H1 (cell line): ENCODE measurements around the gene SLC6A8. TPM values are rescaled to one million over a fixed set of nuclear protein-coding genes. Genes with fewer than 3 reads are reported as not detected.

Experiments
- ATF3 ChIP-seq: IDR thresholded peaks from 2 replicates; pipeline ENCODE4 v1.6.1; 2011; ENCODE audit warnings: low read depth, mild to moderate bottlenecking, low read length; ENCODE audit not compliant: insufficient read depth
- CHD2 ChIP-seq: IDR thresholded peaks from 2 replicates; pipeline ENCODE4 v1.6.1; 2012; ENCODE audit warnings: low read length, improper control_type of control experiment
- CHD7 ChIP-seq: fragments of 300-600 bp; sonication (generic); IDR thresholded peaks from 2 replicates; pipeline ENCODE4 v1.7.1; 2012; ENCODE audit warnings: low read length, moderate library complexity, mild to moderate bottlenecking, inconsistent platforms; ENCODE audit not compliant: insufficient replicate concordance
- CTBP2 ChIP-seq: IDR thresholded peaks from 2 replicates; pipeline ENCODE4 v1.7.0; 2011; ENCODE audit warnings: borderline replicate concordance, mild to moderate bottlenecking, moderate library complexity, mixed read lengths, low read length; ENCODE audit not compliant: insufficient read depth, insufficient read length
- EZH2 ChIP-seq: fragments of 200-600 bp; sonication (generic); IDR thresholded peaks from 2 replicates; pipeline ENCODE4 v1.7.1; 2012; ENCODE audit warnings: low read depth, mild to moderate bottlenecking, moderate library complexity, low read length, inconsistent platforms; ENCODE audit not compliant: severe bottlenecking
- GTF2F1 ChIP-seq: IDR thresholded peaks from 2 replicates; pipeline ENCODE4 v1.6.1; 2012; ENCODE audit warnings: low read depth, low read length, improper control_type of control experiment, borderline replicate concordance
- HDAC2 ChIP-seq, 2 experiments: fragments of 300-600 bp in 1 of 2; sonication (generic) in 1 of 2; IDR thresholded peaks; 2 replicates each; pipeline ENCODE4 v1.6.1; 2011 to 2012; ENCODE audit warnings: low read depth in 2 of 2, low read length in 2 of 2, mild to moderate bottlenecking in 2 of 2, moderate library complexity in 2 of 2, borderline replicate concordance in 1 of 2, inconsistent platforms in 1 of 2
- RFX5 ChIP-seq: IDR thresholded peaks from 2 replicates; pipeline ENCODE4 v1.6.1; 2011; ENCODE audit warnings: low read depth, low read length, improper control_type of control experiment, borderline replicate concordance
- SAP30 ChIP-seq: fragments of 300-600 bp; sonication (generic); IDR thresholded peaks from 2 replicates; pipeline ENCODE4 v1.7.1; 2012; ENCODE audit warnings: low read length, moderate library complexity, mild to moderate bottlenecking, inconsistent platforms; ENCODE audit not compliant: insufficient read depth, insufficient replicate concordance
- SP2 ChIP-seq: IDR thresholded peaks from 2 replicates; pipeline ENCODE4 v1.6.1; 2012; ENCODE audit warnings: mild to moderate bottlenecking, low read length, inconsistent platforms
- TAF1 ChIP-seq: IDR thresholded peaks from 2 replicates; pipeline ENCODE4 v1.6.1; 2011; ENCODE audit warnings: mild to moderate bottlenecking, low read depth, low read length
- polyA plus RNA-seq, 7 experiments: library from polyadenylated mRNA; depleted of rRNA in 3 of 7; stranded (reverse) in 5 of 7; unstranded in 2 of 7; fragments of >200 nt in 5 of 7; fragments of 200-250 nt in 2 of 7; gene quantifications; 1 replicate in 5 of 7; 2 replicates in 1 of 7; 4 replicates in 1 of 7; pipeline versions ENCODE4 v1.2.1 to v1.2.3, GENCODE V29; 2011 to 2013; ENCODE audit warnings: missing spikeins in 2 of 7, mixed read lengths in 2 of 7
- total RNA-seq: library from RNA; stranded (reverse); fragmentation: NEBNext Ultra II Directional; extraction: Animal tissue kit (Norgen Biotek cat#: 25700); gene quantifications from 2 replicates; pipeline ENCODE4 v1.2.1, GENCODE V29; 2021

The SLC6A8 gene
- total and polyA plus RNA-seq, 2 of the 8 experiments (the other 6 are each of a cell fraction or from before 2014, with no cell fraction given) = 87.7 to 94.7 TPM

GRCh38 chrX:153638041-153638371 lies 49.7 kb upstream of the SLC6A8 start (continued):
- TF ChIP-seq CHD7 (no peak), SAP30 (no peak), EZH2 (no peak), HDAC2 (IDR thresholded peaks at IDR 0.05; ENCODE audit: borderline replicate concordance in 1 of 2, low read depth in 2 of 2, low read length in 2 of 2) (no peak), GTF2F1 (no peak), CTBP2 (no peak), TAF1 (no peak), CHD2 (no peak), ATF3 (no peak), SP2 (no peak), RFX5 (no peak)
